Activated CD4-positive, alpha-beta T cell treated with anti-CD3 and anti-CD28 coated beads, Interleukin-2, amount 50 U/mL, for 16 hours (primary cell): Measurements from ENCODE around the gene ANKS1B.

ENCODE experiments used
- DNase-seq: peaks from one replicate; pipeline ENCODE4 v3.0.0-alpha.2; 2020

Gene ANKS1B

GRCh38 chr12:99151744-99152143, 833.0 kb downstream of the ANKS1B start:
- DNase-seq, result no peak

- DNase-seq, result no peak
These were observed 837.6 kb downstream of the ANKS1B start for GRCh38 chr12:99147130-99147529.

DNA sequence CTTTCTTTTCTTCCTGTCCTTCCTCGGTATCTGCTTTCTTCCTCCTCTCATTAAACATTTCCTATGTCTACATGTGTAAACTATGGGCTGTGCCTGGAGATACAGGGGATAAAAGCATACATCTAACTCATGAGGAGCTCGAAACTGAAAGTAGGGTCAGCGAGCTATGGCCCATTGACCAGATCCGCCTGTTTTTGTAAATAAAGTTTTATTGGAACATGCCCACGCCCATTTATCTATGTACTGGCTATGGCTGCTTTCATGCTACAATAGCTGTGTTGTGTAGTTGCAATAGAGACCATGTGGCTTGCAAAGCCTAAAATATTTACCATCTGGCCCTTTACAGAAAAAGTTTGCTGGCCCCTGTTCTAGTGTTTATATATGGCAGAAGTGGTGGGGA, 838.0 kb downstream of the ANKS1B start:
- no peak for DNase-seq

- no peak for DNase-seq
These were observed 838.6 kb downstream of the ANKS1B start for GRCh38 chr12:99146185-99146584.

DNA sequence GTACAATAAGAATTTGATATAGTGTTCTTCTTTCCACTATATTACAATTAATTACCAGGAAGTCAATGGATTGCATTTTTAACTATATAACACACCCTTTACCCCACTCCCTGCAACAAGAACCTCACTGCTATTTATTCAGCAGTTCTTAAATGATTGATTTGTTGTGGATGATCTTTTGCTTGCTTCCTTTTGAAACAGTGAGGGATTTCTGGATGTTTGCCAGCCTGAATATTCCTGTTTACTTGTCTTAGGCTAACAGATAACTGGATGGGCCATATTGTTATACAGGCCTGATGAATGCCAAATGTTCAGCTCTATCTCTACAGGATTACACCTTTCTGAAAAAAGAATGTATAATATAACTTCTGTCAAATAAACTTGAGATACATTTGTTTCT, 842.1 kb downstream of the ANKS1B start:
- DNase-seq, result no peak

DNA sequence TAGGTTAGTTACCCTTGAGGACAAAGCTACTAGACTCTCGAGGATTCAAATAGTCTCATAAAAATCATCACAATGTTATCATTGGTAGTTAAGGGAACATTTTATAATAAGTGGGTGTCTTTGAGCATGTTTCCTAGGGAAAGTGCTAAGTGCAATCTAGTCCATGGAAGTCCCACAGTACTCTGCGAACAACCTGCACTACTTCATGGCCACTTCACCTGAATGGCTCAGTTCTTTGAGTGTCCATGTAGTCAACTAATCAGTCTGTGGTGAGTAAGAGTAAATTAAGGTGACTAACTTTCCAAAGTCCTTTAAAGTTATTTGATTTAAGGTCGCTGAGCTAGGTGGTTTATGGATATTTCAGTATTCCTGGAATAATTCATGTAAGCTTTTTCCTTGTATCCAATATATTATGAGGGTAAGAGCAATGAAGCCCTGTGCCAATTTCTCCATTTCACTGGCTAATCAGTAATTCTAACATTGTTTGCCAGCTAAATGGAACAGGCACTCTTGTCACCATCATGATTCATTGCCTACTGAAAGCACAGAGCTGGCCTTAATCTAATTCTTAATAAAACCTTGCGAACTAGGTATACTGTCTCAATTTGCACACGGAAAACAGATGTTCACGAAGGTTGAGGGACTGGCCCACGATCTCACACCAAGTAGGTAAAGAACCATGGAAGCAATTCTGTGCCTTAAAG, 844.6 kb downstream of the ANKS1B start:
- no peak for DNase-seq

DNA sequence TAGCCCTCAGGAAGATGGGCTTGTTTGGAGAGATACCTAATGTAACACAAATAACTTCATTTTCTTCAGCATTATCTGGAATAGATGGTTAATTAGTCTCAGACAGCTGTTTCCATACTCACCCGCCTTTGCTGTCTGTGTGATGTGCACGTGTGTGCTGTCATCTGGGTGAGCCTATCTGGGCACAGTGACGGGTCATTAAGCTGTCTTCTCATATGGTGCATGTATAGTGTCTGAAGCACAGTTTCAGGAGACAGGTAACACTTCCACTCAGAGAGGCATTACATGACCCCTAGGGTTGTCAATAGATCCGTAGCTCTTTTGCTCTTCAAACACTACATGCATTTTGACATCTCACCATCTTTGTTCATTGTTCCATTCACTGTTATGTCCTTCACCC, 846.3 kb downstream of the ANKS1B start:
- DNase-seq, result no peak

DNA sequence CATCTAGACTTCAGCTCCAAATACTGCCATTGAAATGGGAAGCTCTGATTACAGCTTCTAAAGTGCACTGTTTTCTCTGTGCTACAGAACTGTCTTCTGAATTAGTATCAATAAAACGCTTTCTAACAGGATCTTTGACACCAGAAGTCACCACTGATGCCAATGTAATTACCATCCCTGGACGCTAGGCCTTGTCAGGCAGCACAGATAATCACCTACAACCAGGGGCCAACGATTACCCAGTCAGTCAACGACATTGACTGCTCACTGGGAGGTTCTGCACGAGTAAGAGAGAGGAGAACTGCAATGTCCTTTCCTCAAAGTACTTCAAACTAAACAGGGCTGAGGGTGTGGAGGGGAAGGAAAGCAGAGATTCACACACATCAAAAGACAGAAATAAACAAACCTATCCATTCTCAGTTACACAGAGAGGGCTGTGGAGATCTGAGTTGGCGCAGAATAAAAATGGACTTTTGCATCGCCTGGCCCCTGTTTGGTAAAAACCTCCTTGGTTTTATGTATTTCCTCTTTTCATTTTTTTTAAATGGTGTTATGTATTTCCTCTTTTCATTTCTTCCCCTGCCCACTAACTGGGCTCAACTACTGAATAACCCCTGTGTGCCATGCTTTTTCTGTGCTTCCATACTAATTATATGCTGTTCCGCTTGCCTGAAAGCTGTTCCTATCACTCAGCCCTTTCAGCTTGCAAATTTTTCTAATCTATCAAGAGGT, 847.4 kb downstream of the ANKS1B start:
- no peak for DNase-seq

DNA sequence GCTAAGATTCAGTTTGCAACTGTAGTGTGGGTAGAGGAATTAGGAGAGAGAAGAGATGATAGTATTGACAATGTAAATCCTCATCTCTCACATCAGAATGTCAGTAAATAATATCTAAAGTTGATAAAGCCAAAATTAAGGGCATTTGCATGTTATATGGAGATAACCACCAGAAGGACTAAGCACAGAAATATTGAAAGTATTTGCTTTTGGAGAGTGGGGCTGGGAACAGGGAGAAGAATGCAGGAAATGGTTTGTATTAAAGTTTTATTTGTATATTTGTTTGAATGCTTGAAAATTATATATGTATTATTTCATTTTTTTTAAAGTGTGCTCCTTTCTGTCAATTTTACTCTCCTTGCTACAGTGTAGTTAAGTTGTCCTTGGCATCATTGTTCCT, 848.2 kb downstream of the ANKS1B start:
- no peak for DNase-seq

DNA sequence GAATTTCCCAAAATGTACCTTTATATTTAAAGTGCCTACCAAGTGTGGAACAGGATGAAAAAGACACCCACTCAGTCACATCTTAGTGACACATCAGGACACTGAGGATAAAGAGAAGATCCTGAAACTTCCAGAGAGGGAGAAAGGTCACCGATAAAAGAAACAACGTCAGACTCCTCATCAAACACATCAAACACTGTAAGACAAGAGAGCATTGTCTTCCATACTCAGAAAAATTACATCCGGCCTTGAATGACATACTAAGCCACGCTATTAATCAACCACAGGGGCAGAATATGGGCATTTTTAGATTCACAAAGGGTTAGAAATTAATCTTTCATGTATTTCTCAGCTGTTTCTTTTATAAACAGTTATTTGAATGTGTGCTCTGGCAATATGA, 849.4 kb downstream of the ANKS1B start:
- no peak for DNase-seq

DNA sequence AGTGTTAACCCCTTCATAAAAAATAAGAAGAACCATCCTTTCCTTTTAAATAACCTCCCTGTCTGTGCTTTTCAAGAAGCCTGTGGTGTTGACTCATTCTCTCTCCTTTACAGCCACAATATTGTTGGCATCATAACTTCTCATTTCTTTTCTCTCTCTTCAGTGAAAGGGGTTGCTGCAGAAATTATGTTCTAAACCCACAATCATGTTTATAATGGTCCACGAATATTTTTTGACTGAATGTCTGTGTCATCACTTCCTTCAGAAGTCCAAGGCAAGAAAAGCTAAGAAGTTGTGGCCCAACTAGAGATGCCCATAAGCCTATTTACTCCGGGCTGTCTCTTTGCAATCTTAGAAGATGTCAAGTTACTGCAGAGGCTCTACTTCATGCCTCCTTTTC, 851.3 kb downstream of the ANKS1B start:
- DNase-seq, result no peak

DNA sequence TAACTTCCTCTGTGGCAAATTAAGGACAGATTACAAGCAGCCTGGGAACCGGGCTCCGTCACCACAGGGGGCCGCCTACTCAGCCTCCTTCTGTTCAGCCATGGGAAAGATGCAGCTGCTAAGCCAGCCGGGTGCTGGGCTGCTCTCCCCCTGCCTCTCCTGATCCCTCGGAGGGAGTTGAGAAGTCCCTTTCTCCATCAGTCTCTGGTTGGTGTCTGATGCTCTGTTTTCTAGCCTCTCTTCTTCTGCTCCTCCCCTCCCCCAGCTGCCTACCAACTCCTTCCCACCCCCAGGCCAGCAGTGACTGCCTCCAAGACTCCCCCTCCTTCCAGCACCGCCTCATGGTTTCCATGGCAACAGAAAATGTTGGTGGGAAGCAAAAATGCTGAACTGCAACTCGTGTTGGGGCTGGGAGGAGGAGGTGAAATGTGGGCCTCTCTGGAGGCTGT, 853.0 kb downstream of the ANKS1B start:
- DNase-seq, result no peak

DNA sequence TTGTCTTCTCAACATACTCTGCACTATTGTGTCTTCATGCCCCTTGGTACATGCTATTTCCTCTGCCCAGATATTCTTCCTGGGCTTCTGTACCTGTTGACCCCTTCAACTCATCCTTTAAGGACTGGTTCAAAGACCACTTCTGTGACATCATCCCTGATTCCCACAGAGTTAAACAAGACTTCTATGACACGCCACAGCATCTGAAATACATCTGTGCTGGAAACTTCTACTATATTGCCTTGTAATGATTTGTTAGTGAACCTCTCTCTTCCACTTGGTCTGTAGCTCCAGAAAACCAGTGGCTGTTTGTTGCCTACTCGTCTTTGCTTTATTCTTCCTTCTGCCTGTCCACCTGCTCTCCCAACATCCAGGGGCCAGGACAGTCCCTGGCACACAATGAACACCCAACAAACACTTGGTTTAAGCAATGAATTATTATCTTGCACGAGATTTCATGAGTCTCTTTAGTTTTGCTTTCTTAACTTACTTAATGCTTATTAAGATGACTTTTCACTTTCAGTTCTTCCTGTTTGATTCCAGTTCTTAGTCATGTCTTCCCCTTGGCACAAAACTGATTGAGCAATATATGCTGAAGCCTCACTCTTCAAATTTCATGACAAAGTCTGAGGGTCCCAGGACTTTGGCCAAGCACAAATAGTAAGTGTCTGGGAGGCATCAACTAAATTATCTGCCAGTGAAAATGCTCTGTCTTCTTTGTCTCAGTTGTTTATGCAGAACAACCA, 853.8 kb downstream of the ANKS1B start:
- peak; percentile 17 for DNase-seq

DNA sequence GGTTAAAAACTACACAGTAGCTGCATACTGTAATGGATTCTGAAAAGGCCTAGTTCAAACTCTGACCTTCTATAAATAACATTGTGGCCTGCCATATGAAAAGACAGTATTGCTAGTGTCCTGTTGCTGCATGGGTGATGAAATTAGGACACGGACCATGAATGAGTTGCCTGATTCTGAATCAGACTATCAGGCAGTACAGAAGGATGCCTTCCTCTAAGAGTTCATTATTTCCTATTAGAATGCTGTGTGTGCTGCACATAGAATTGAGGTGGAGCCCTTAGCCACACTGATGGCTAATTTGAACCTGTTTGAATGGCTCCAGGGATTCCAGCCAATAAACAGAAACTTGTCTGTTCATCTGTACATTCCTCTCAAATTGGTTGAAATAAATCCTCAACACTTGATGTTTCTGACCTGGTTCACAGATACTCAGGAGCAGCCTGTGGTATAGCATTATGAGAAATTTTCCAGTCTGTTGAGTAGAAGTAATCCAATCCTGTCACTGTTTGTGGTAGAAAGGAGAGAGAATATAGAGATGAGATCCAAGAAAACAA, 856.4 kb downstream of the ANKS1B start:
- no peak for DNase-seq

DNA sequence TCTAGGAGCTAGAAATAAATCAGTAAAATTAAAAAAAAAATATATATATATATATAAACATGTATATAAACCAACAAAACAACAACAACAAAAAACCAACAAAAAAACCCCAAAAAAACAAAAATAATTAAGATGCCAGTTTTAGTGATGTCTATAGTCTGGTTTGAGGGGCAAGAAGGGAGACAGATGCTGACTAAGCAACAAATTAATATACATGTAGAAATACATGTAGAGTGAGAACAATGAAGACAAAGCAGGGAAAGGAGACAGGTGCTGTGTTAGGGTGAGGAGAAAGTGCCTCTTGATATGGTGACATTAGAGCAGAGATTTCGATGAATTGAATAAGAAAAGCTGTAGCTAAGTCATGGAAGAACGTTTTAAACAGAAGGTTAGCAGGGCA, 861.8 kb downstream of the ANKS1B start:
- no peak for DNase-seq

- no peak for DNase-seq
These were observed 862.2 kb downstream of the ANKS1B start for GRCh38 chr12:99122496-99122895.

DNA sequence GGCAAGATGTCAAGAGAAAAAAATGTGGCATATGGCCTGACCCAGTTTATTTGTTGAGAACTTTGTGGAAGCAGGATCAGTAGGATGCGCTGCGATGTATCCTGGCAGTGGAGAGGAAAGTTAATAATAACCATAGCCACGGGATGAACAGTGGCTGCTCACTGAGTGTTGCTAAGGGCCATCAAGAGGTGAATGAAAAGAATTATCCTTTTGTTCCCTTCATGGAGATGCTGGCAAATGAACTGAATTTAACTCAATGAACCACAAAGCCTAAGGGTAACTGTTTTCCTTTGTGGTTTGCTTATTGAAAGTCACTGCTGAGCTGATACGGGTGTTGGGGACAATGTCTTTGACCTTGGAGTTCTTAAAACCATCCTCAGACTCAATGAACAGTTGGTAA, 863.2 kb downstream of the ANKS1B start:
- DNase-seq, result no peak

DNA sequence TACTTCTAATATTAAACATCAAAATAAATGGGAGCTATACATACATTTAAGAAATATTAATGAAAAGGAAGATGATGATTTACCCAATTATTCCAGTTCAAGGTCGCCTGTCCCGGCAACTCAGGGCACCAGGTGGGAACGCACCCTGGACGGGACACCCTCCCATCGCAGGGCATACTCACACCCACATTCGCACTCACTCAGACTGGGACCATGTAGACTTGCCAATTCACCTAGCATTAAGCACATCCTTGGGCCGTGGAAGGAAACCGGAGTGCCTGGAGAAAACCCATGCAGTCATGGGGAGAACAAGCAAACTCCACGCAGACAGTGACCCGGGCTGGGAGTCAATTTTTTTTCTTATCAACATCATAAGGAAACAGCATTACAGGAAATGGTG, 864.8 kb downstream of the ANKS1B start:
- DNase-seq, result no peak

GRCh38 chr12:99119449-99119848, 865.3 kb downstream of the ANKS1B start:
- DNase-seq, result no peak

GRCh38 chr12:99111600-99111999, 873.1 kb downstream of the ANKS1B start:
- DNase-seq, result no peak

- DNase-seq, result no peak
These were observed 873.9 kb downstream of the ANKS1B start for GRCh38 chr12:99110868-99111267.

GRCh38 chr12:99110212-99110611, 874.5 kb downstream of the ANKS1B start:
- DNase-seq, result no peak

DNA sequence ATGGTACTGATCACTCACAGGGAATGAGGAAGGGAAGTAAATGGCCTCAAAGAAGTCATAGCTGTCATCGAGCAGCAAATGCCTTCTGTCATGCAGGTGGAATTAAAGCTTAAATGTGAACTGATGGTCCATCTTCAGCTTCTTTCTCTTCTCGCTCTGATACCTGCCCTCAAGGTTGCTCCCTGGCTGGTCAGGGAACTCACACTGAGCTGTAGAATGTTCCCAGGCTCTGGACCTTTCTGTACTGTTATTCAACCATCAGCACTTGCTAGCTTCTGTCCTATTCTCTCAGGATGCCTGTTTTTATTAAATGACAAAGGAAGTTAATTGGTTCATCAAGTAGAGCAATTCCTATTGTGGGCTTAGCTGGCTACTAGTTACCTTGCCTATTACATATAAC, 875.8 kb downstream of the ANKS1B start:
- no peak for DNase-seq

DNA sequence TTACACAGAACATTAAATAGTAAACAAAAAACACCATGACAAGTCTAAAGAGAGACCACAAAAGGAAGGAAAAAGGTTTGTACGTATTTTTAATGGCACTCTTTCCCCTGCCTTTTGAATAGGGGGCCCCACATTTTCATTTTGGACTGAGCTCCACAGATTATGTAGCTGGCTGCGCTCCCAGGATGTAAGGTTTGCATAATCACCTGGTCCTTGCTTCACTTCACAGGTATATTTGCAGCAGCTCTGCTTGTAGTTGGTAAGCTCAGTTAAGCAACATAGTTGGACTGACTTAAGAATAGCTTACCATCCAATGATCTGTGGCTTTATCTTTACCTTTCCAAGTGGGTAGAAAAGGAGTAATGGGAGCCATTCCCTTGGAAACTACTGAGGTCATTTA, 885.0 kb downstream of the ANKS1B start:
- no peak for DNase-seq
